Epithelial cell of alveolus of lung (primary cell): ENCODE measurements around the gene UBIAD1. TPM values are rescaled to one million over a fixed set of nuclear protein-coding genes. Genes with fewer than 3 reads are reported as not detected.

Source experiments
- total RNA-seq: library from RNA; depleted of rRNA; stranded (reverse); fragments of >200 nt; gene quantifications from 2 replicates; pipeline ENCODE4 v1.2.1, GENCODE V29; 2015

UBIAD1 gene
- total RNA-seq = 10.6 and 11.7 TPM in 2 replicates

DNA sequence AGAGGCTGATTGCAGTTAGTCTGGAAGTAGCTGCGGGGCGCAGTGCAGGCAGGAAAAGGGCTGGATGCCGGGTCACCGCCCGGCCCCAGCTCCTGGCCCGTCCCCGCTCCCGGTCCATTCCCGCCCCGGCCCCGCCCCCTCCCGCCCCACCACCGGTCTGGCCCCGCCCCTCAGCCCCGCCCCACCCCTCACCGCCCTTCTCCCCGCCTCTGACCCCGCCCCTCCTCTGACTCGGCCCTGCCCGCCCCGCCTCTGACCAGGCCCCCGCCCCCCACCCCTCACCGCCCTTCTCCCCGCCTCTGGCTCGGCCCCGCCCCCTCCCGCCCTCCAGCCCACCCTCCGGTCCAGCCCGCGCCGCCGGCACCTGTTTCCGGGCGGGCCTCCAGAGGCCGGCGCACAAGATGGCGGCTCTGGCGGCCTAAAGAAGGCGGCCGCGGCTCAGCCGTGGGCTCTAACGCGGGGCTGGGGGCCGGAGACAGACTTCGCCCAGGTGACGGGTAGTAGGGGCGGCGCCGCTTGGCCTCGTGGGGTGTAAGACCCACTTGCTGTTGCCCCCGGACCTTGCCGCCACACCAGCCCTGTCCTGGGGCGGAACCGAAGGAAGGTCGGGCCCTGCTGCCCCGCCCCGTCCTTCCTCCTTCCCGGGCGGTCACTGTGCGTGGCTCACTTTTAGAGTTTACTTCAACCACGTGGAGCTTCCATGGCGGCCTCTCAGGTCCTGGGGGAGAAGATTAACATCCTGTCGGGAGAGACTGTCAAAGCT lies at the start of gene UBIAD1:
TSS of gene UBIAD1 (plus strand) at position 367 of the 763 bp plus-strand sequence. CDS start at position 701, 334 bp downstream.

DNA sequence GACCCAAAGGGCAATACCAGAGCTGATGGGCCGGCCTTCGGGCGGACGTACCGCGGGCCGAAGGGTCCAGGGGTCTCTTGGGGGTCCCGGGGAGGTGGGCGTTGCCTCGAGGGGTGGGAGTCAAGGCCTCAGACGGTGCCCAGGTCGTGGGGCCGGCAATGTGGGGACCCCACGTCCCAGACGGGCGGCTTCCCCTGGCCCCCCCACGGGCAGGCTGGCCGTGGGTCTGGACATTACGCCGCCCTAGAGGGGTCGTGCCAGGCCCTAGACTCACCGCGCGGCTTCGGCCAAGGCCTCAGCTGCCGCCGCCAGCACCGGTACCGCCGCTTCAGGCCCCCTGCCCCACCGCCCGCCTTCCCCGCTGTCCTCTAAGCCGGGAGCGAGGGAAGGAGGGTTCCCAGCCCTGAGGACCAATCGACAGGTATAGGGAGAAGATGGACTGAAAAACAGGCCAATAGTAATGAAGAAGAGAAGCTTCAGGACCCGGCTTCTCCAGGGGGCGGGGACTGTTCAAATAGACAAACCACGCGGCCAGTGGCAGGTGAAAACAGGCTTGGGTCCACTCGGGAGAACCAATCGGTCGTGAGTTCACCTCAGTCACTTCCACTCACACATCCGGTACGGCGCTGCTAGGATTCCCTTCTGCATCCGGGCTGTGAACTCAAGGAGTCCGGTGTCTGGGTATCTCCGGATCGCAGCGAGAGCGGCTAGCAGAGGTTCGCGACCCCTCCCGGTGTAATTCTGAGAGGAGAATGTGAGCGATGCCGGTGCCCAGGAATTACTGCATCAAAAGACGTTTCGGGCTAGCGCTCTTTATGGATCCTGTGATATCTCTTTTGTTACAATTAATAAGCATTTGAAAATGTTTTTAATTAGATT lies 10.6 kb upstream of the UBIAD1 start, which contains the start of gene MTOR:
TSS of gene MTOR (minus strand) at position 381 of the 879 bp plus-strand sequence. CDS start 3,142 bp downstream, outside the sequence.

Other genes starting within 250 kb of the UBIAD1 start
- not detected in 2 replicates for gene MASP2, start 226.0 kb upstream of the UBIAD1 start, total RNA-seq
- gene SRM, start 213.2 kb upstream of the UBIAD1 start, total RNA-seq = 41.0 and 78.9 TPM in 2 replicates
- 28.8 and 40.1 TPM in 2 replicates for gene EXOSC10, start 173.3 kb upstream of the UBIAD1 start, total RNA-seq
- not detected in 2 replicates for gene ANGPTL7, start 83.8 kb upstream of the UBIAD1 start, total RNA-seq
- 15.6 and 22.2 TPM in 2 replicates for gene MTOR, start 10.6 kb upstream of the UBIAD1 start, total RNA-seq
- 0.13 TPM in 1 of 2 replicates, not detected in the other for gene DISP3, start 206.0 kb downstream of the UBIAD1 start, total RNA-seq